ENCODE results near the gene GMIP. TPM values are rescaled to one million over a fixed set of nuclear protein-coding genes. Genes with fewer than 3 reads are reported as not detected.
"Not testable (repeated sequence)": the region's sequence is repeated elsewhere in the genome, so short reads cannot be mapped to it uniquely, and the experiment has no call there.

Gene GMIP
- total RNA-seq, 1 donor from 2014 or later: 18.5 TPM

- Mint-ChIP-seq H3K9me3 (ENCODE audit: unreplicated experiment) (no peaks in the 10 kb centered on the region), H3K36me3 (ENCODE audit: low read depth, unreplicated experiment) (no peaks in the 10 kb centered on the region), H3K4me1 (ENCODE audit: unreplicated experiment) (peaks cover 3% of the 10 kb centered on the region), H3K27me3 (ENCODE audit: unreplicated experiment) (peaks cover 2% of the 10 kb centered on the region), H3K27ac (ENCODE audit: unreplicated experiment) (no peak overlapping the region), H3K4me3 (ENCODE audit: unreplicated experiment) (no peak overlapping the region)
- no peak for DNase-seq (ENCODE audit: low spot score)
- no peak for TF ChIP-seq CTCF (IDR thresholded peaks at IDR 0.05; ENCODE audit: unreplicated experiment)
Measured at GRCh38 chr19:19610376-19611202, 32.9 kb downstream of the GMIP start.

GRCh38 chr19:19606686-19607085 is 36.8 kb downstream of the GMIP start:
- H3K27ac Mint-ChIP-seq (ENCODE audit: unreplicated experiment); H3K4me3 Mint-ChIP-seq (ENCODE audit: unreplicated experiment); H3K27me3 Mint-ChIP-seq (ENCODE audit: unreplicated experiment); H3K36me3 Mint-ChIP-seq (ENCODE audit: low read depth, unreplicated experiment); DNase-seq (ENCODE audit: low spot score); H3K9me3 Mint-ChIP-seq (ENCODE audit: unreplicated experiment); H3K4me1 Mint-ChIP-seq (ENCODE audit: unreplicated experiment): not testable (repeated sequence)

GRCh38 chr19:19606021-19606420 is 37.4 kb downstream of the GMIP start:
- Mint-ChIP-seq H3K36me3 (ENCODE audit: low read depth, unreplicated experiment) (no peaks in the 10 kb centered on the region), H3K4me3 (ENCODE audit: unreplicated experiment) (no peak overlapping the region), H3K9me3 (ENCODE audit: unreplicated experiment) (no peaks in the 10 kb centered on the region), H3K27me3 (ENCODE audit: unreplicated experiment) (peaks cover 1% of the 10 kb centered on the region), H3K27ac (ENCODE audit: unreplicated experiment) (no peak overlapping the region), H3K4me1 (ENCODE audit: unreplicated experiment) (peaks cover 3% of the 10 kb centered on the region)
- no peak for TF ChIP-seq CTCF (IDR thresholded peaks at IDR 0.05; ENCODE audit: unreplicated experiment)
- DNase-seq (ENCODE audit: low spot score): no peak

- no peak overlapping the region for H3K27ac Mint-ChIP-seq (ENCODE audit: unreplicated experiment)
- H3K9me3 Mint-ChIP-seq (ENCODE audit: unreplicated experiment): no peaks in the 10 kb centered on the region
- H3K4me1 Mint-ChIP-seq (ENCODE audit: unreplicated experiment): peaks cover 3% of the 10 kb centered on the region
- DNase-seq (ENCODE audit: low spot score): no peak
- H3K4me3 Mint-ChIP-seq (ENCODE audit: unreplicated experiment): no peak overlapping the region
- TF ChIP-seq CTCF (IDR thresholded peaks at IDR 0.05; ENCODE audit: unreplicated experiment): no peak
- H3K27me3 Mint-ChIP-seq (ENCODE audit: unreplicated experiment): peaks cover 3% of the 10 kb centered on the region
- H3K36me3 Mint-ChIP-seq (ENCODE audit: low read depth, unreplicated experiment): peaks cover 1% of the 10 kb centered on the region
Measured at GRCh38 chr19:19602713-19603324, 40.6 kb downstream of the GMIP start.

GRCh38 chr19:19602136-19602712 is 41.2 kb downstream of the GMIP start:
- Mint-ChIP-seq H3K9me3 (ENCODE audit: unreplicated experiment) (no peaks in the 10 kb centered on the region), H3K27ac (ENCODE audit: unreplicated experiment) (no peak overlapping the region), H3K4me3 (ENCODE audit: unreplicated experiment) (no peak overlapping the region), H3K4me1 (ENCODE audit: unreplicated experiment) (peaks cover 3% of the 10 kb centered on the region), H3K27me3 (ENCODE audit: unreplicated experiment) (peaks cover 3% of the 10 kb centered on the region), H3K36me3 (ENCODE audit: low read depth, unreplicated experiment) (peaks cover 3% of the 10 kb centered on the region)
- no peak for DNase-seq (ENCODE audit: low spot score)
- TF ChIP-seq CTCF (IDR thresholded peaks at IDR 0.05; ENCODE audit: unreplicated experiment): no peak
